ENCODE results near the gene DSG2.

The DSG2 gene

DNA sequence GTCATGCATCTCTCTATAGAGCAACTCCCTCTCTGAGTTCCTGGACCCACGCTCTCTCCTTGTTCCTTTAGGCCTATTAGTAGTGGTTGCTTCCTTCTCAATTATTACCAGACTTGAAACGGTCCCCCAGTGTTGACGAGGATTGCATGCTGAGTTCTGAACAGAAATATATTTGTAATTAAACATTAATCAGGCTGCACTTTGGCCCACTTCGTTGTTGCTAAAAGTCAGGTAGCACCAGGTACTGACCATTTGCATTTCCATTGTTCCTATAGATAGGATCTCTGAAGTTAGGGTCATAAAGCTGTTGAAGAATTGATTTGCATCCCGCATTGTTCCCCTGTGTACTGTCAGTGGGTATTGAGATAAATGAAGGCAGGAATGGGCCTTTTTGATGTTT is 56.8 kb downstream of the DSG2 start:
- in situ Hi-C loops (cut with MboI; ENCODE audit: low sequenced_read_pairs), result loop anchor here (25.0 kb wide), 3 partner anchors 258 to 583 kb away; no protein-coding TSS in a partner anchor

DNA sequence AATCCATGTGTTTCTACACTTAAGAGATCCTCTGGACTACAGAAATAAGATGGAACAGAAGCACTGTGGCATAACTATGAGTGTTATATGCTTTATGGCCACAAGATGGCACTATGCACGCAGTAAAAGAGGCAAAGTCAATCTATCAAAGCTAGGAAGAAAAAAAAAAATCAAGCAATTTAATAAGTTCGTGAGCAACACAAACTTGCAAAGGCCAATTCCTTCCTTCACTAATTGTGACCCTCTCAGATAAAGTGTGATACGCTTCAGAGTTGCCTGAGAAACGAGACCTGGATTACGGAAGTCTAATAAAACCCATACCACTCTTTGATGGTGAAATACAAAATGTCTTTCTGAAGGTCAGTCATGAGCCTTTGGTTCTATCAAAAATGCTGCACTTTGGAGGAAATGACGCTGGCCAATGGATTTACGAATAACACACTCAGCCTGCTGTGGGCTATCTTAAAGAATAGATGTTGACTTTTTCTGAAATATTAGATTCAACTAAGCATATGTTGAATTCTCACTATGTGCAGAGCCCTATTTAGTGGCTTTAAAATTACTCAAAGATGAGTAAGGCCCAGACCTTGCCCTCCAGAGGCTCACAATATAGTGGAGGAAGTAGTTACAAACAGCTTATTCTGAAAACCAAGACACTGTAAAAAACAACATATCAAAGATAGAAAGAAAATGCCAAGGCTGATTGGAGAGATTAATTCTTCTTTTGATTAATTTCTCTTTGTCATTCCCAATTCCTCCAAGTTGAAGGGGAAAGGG is 58.2 kb downstream of the DSG2 start:
- in situ Hi-C loops (cut with MboI; ENCODE audit: low sequenced_read_pairs), result loop anchor here (25.0 kb wide), 3 partner anchors 256 to 581 kb away; no protein-coding TSS in a partner anchor

DNA sequence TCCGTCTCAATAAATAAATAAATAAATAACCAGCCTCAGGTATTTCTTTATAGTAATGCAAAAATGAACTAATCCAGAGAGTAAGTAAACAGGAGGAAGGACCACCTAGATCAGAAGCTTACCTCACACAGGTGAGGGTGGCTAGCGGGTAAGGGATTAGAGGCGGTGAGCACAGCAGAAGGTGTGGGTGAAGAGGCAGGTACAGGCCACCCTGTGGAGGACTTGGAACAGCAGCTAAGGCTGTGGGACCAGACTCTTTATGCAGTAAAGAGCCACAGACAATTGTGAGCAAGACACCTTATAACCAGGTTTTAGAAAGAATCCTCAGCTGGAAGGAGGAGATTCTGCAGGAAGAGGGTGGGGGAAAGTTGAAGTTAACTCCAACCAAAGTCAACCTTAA is 59.5 kb downstream of the DSG2 start:
- in situ Hi-C loops (cut with MboI; ENCODE audit: low sequenced_read_pairs), result loop anchor here (25.0 kb wide), 3 partner anchors 255 to 580 kb away; no protein-coding TSS in a partner anchor

DNA sequence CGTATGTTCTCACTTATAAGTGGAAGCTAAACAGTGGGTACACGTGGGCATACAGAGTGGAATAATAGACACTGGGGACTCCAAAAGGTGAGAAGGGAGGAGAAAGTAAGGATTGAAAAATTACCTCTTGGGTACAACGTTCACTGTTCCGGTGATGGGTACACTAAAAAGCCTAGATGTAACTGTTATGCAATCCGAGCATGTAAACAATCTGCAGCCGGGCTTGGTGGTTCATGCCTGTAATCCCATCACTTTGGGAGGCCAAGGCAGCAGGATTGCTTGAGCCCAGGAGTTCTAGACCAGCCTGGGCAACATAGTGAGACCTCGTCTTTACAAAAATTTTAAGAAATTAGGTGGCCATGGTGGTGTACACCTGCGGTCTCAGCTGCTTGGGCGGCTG is 60.6 kb downstream of the DSG2 start:
- in situ Hi-C loops (cut with MboI; ENCODE audit: low sequenced_read_pairs), result loop anchor here (25.0 kb wide), 3 partner anchors 254 to 579 kb away; no protein-coding TSS in a partner anchor

DNA sequence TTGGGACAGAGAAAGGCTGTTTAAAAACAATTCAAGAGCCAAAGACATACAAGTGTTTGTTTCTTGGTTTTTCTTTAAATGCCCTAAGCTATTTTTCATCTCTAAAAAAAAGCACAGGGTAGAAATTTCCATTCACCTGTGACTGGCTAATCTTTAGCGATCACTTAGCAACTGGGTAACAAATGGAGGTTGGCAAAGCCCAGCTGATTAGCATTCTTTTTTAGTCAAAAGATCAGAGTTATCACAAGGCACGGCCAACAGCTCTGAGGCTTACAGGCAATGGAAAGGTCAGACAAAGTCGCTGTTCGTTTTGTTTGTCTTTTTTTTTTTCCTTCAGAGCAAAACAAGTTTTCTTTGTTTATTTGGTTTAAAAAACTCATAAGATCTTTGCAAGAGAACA is 64.7 kb downstream of the DSG2 start:
- in situ Hi-C loops (cut with MboI; ENCODE audit: low sequenced_read_pairs), result loop anchor here (25.0 kb wide), 3 partner anchors 250 to 575 kb away; no protein-coding TSS in a partner anchor

DNA sequence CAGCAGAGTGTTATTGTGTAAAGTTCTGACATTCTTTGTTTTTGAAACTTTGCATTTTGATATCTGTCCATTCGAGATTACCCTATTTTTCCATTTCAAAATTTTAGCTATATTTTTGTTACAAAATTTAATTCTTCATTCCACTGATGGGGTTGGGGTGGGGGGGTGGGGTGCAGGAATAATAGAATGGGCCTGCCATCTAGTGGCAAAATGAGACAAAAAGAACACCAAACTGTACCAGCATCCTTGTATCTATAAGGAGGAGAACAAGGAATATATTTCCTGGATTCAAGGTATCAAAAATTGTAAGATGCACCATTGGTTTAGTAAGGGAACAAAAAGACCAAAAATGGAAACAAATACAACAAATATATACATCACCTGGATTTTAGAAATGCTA is 65.8 kb downstream of the DSG2 start:
- in situ Hi-C loops (cut with MboI; ENCODE audit: low sequenced_read_pairs), result loop anchor here (25.0 kb wide), 3 partner anchors 249 to 574 kb away; no protein-coding TSS in a partner anchor

DNA sequence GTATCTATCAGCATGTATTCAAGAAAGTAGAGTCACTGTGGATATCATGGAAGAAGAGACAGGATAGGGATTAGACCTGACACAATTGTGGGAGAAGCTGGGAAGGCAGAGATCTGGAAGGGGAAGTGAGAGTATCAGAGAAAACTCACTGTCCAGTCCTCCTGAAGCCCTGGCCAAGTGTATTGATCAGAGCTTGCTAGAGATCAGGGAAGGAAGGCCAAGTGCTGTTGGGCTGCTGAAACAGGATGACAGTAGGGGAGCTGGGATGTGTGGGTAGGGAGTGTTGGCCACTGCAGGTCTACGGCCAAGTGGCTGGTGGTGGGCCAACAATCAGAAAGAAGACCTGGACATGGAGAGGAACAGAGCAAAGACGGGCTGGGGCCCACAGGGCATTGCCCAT is 67.4 kb downstream of the DSG2 start:
- in situ Hi-C loops (cut with MboI; ENCODE audit: low sequenced_read_pairs), result loop anchor here (25.0 kb wide), 3 partner anchors 247 to 572 kb away; no protein-coding TSS in a partner anchor

DNA sequence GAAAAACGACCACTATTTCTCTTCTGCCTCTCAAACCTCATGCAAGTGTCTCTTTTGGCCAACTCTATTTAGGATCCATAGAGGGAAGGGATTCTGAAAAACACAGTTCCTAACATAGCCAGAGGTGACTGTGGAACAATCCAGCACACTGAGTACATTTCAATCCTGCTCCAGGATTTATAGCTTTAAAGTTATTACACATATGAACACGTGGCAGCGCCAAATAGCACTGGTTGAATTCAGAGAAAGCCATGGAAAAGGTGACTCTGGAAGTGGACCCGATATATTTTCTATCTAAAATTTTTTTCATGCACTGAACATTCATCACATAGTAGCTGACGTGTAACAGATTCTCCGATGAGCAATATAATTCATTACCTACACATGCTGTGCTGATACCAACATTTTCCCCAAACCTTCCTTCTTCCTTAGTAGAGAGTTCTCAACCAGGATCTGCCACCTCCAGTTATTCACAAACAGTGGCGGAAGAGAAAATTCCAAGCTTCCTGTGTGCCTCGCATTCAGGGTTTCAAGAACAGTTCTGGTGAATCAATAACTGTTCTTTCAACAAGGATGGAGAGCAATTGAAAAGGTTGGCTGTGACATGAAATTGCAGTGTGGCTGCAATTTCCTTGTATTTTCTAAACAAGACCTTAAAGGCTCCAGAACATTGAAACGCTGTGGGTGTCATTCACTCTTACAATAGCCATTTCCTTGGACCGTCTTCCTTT is 68.0 kb downstream of the DSG2 start:
- in situ Hi-C loops (cut with MboI; ENCODE audit: low sequenced_read_pairs), result loop anchor here (25.0 kb wide), 3 partner anchors 246 to 571 kb away; no protein-coding TSS in a partner anchor

DNA sequence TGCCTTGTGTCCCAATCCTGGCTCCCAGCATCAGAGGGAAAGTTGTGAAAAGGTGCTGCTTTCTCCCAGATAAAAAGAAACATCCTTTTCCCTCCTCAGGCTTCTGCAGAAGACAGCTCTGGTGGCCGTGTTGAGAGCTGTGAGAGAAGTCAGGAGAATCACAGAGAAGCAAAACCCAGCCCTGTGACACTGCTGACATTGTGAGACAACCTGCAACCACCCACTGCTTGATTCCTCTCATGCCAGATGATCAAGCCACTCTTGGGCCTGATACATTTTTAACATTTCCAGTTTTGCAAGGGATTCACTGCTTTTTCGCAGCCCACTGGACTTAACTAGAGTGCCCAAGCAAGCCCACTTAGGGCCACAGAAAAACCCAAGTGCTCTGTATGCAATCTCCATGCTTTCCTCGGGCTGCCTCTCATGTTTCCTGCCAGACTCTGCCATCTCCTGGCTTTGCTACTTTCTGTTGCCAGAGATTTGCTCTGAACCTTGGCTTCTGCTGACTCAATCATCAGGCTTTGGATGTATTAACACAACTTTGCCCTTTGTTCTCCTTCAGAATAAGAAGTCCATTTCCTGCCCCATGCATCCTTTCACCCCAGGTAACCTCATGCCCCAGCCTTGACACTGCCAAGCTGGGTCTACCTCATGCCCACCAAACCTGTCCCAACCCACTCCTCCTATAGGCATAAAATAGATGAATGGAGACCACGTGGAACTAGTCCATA is 68.8 kb downstream of the DSG2 start:
- in situ Hi-C loops (cut with MboI; ENCODE audit: low sequenced_read_pairs), result loop anchor here (25.0 kb wide), 3 partner anchors 246 to 571 kb away; no protein-coding TSS in a partner anchor

DNA sequence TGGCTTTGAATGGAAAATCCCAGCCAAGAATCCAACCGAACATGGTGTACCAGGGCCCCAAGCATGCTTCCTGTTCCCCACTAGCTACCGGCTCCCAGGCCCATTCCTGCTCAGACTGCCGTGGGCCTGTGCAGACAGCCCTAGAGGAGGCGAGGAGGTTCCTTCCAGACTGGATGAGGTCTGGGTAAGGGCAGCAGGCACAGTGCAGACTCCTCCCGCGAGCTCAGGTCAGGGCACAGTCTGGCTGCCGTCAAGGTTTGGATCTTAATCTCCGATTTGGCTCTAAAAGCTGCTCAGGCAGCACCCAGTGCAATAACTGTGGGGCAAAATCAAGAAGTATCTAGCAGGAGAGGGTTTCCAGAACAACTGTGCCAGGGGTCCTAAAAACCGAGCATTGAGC is 74.4 kb downstream of the DSG2 start:
- in situ Hi-C loops (cut with MboI; ENCODE audit: low sequenced_read_pairs), result loop anchor here (25.0 kb wide), 3 partner anchors 240 to 565 kb away; no protein-coding TSS in a partner anchor

DNA sequence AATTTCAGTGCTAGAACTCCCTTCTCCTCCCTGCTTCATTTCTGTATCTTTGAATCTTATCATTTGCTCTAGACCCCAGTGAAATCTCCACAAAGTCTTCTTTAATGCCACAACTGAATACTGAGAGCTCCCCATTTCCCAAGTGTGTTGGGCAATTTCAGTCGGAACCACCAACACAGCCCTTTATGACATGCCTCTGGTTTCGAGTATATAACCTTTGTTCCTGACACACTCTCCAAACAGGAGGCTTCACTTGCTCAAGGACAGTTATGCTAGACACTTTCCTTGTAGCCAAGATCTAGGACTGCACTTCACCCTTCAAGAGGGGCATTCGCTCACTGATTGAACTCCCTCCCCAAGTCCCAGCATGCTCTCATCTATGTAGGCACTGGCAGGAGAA is 75.1 kb downstream of the DSG2 start:
- in situ Hi-C loops (cut with MboI; ENCODE audit: low sequenced_read_pairs), result loop anchor here (25.0 kb wide), 3 partner anchors 239 to 564 kb away; no protein-coding TSS in a partner anchor

DNA sequence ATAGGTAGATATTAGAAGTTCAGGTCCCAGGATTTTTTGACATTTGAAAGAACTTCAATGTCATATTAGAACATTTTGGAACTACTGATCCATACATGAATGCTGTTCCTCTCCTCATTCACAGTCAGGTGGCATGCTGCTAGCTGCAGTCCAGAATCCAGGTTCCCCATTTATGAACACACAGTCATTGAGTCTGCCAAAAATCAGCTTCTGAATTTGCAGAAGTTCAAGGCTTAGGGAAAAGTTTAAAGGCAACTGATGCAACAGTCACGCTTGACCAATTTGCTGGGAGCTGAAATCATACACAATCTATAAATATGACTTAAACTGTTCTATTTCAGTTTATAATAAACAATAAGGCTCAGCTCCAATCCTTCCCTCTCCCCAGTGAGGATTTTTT is 76.4 kb downstream of the DSG2 start:
- in situ Hi-C loops (cut with MboI; ENCODE audit: low sequenced_read_pairs), result loop anchor here (25.0 kb wide), 3 partner anchors 238 to 563 kb away; no protein-coding TSS in a partner anchor

DNA sequence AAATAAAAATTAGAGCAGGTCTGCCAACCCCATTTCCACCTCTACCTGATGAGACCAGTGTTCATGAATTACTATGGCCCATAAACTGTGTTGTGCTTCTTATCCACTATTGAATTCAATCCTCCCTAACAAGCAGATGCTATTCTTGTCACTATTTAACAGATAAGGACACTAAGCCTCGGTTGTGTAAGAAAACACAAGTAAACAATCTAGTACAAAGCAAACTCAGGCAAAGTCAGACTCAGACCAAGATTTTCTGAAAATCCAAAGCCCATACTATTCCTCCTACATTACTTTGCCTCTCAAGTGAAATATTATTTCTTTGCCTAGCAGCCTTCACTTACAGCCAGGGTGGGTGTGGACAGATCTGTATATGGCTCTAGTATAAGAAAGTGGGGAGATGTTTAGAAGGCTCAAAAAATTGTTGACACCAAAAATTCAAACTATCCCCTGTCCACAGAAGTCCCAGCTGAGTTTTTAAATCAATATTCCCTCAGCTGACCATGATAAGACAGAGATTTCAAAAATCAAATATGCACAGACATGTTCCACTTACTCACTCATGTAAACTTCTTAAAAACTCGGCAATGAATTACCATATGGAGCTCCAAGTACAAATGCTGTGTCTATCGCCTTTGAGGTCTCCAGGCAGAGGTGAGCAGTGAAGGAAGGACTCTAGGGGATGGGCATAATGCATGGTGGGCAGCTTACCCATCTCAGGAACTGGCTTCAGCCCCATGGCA is 77.7 kb downstream of the DSG2 start:
- in situ Hi-C loops (cut with MboI; ENCODE audit: low sequenced_read_pairs), result no loop called here

DNA sequence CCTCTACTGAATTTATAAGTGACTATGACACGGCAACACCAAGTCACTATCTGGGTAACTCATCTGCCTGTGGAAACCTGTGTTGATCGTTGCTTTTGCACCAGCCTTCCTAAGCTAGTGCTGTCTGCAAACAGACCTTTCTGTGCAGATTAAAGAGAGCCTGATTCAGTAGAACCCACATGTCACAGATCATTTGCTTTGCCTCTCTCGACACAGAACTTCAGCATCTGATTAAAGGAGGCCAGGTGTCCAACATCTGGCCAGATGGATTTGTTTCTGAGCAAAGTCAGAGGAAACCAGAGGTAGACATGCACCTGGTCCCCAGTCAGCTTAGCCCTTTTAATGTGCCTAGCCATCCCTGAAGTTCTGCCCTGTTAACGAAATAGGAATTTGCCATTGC is 78.7 kb downstream of the DSG2 start:
- in situ Hi-C loops (cut with MboI; ENCODE audit: low sequenced_read_pairs), result no loop called here

DNA sequence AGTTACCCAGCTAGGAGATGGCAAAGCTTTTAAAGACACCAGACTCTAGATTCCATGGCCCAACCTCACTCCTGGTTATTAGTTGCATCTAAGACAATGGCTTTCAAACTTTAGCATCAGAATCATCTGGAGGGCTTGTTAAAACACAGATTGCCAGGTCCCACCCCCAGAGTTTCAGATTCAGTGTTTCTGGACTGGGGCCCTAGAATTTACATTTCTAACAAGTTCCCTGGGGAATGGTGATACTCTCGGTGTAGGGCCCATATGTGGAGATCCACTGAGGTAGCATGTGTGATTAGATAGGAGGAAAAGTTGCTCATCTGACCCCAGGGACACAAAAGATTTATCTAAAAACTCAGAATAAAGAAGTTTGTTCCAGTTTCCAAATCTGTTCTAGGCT is 79.2 kb downstream of the DSG2 start:
- in situ Hi-C loops (cut with MboI; ENCODE audit: low sequenced_read_pairs), result no loop called here

DNA sequence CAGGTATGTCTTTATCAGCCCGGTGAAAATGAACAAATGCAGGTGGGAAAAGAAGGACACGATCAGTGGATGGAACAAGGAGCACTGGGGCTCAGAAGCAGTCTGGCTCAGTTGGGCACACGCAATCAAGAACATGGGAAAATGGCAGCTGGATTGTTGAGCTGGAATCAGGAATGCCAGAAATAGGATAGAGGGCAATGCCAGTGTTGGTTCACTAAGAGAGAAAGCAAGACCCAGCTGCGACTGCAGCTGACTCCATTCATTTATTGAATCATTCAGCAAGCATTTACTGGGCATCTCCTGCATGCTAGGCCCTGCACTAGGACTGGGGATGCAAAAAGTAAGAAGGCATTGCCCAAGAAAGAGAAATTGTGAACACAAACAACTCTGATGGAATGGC is 80.1 kb downstream of the DSG2 start:
- in situ Hi-C loops (cut with MboI; ENCODE audit: low sequenced_read_pairs), result no loop called here

DNA sequence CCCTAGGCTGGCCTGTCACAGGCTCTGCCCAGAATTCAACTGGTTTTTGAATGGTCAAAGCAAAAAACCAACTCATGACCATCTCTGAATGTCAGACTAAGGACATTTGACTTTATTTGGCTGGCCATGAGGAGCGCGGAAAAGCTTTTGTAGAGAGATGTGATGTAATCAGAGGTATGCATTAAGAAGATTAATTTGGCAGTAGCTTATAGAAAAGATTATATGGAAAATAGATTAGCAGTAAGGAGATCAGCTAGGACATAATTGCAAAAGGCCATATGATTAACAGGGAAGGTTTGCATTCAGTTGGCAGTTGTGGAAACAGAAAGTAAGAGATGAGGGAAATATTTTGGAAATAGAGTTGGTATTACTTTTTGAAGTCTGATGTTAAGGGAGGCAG is 81.4 kb downstream of the DSG2 start:
- in situ Hi-C loops (cut with MboI; ENCODE audit: low sequenced_read_pairs), result no loop called here

DNA sequence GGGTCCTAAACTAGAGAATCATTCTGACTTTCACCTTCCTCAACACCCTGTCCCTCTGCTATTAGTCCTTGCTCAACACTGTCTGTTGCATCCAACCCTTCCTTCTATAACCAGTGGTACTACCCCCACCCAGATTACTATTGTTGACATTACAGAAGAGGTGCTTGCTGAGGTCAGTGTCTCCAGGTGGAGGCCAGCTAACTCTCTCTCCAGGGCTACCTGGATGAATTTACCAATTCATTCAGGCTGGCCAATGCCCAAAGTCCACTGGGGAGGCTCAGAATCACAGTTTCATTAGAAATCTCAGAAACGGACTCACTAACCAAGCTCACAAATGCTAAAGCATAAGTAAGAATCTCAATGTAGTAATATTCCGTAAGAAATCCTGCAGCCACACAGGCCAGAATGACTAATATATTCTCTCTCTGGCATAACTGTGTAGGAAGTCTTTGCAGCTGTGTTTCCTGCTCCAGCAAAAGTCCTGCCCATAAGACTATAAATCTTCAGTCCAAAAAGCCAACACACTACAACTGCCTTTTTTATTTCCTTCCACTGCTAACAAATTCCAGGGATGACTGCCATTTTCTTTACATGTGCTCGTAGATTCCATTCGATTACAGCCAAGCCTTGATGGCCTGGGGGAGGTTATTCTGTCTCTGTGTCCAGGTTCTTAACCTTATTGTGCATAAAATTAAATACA is 83.7 kb downstream of the DSG2 start:
- in situ Hi-C loops (cut with MboI; ENCODE audit: low sequenced_read_pairs), result no loop called here

DNA sequence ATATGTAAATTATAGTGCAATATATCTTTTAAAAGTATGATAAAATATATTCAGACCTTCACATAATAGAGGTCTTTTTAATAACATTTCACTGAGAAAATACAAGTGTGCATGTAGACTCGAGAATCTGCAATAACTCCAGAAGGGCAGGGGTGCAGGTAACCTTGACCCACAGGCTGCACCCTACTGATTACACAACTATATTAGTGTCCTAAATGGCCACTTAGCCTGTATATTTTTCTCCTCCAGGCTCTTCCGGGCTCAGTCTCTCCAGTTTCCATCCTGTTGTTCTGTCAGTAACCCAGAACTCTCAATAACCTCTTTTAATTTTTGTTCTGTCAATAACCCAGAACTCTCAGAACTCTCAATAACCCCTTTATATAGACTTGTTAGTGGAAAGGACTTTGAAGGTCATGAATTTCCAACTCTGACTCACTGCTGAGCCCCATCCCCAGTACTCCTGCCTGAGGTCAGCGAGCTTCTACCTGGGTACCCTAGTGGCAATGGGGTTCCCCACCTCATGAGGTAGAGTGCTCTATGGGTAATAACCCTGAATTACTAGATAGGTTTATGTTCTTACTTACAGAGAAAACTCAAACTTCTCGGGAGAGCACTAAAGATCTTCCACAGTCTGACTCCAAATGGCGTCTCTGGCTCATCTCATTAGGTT is 85.3 kb downstream of the DSG2 start:
- in situ Hi-C loops (cut with MboI; ENCODE audit: low sequenced_read_pairs), result no loop called here
